HG02840 (cell line): ENCODE results near the gene SLC9A2.

Experiments used
- ATAC-seq: cut with Tn5 transposase; IDR thresholded peaks from one replicate; pipeline ENCODE4 v1.9.1; 2021; ENCODE audit warnings: mild to moderate bottlenecking, moderate library complexity, moderate number of reproducible peaks; ENCODE audit not compliant: unreplicated experiment, low FRiP score

The SLC9A2 gene, protein sequence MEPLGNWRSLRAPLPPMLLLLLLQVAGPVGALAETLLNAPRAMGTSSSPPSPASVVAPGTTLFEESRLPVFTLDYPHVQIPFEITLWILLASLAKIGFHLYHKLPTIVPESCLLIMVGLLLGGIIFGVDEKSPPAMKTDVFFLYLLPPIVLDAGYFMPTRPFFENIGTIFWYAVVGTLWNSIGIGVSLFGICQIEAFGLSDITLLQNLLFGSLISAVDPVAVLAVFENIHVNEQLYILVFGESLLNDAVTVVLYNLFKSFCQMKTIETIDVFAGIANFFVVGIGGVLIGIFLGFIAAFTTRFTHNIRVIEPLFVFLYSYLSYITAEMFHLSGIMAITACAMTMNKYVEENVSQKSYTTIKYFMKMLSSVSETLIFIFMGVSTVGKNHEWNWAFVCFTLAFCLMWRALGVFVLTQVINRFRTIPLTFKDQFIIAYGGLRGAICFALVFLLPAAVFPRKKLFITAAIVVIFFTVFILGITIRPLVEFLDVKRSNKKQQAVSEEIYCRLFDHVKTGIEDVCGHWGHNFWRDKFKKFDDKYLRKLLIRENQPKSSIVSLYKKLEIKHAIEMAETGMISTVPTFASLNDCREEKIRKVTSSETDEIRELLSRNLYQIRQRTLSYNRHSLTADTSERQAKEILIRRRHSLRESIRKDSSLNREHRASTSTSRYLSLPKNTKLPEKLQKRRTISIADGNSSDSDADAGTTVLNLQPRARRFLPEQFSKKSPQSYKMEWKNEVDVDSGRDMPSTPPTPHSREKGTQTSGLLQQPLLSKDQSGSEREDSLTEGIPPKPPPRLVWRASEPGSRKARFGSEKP

DNA sequence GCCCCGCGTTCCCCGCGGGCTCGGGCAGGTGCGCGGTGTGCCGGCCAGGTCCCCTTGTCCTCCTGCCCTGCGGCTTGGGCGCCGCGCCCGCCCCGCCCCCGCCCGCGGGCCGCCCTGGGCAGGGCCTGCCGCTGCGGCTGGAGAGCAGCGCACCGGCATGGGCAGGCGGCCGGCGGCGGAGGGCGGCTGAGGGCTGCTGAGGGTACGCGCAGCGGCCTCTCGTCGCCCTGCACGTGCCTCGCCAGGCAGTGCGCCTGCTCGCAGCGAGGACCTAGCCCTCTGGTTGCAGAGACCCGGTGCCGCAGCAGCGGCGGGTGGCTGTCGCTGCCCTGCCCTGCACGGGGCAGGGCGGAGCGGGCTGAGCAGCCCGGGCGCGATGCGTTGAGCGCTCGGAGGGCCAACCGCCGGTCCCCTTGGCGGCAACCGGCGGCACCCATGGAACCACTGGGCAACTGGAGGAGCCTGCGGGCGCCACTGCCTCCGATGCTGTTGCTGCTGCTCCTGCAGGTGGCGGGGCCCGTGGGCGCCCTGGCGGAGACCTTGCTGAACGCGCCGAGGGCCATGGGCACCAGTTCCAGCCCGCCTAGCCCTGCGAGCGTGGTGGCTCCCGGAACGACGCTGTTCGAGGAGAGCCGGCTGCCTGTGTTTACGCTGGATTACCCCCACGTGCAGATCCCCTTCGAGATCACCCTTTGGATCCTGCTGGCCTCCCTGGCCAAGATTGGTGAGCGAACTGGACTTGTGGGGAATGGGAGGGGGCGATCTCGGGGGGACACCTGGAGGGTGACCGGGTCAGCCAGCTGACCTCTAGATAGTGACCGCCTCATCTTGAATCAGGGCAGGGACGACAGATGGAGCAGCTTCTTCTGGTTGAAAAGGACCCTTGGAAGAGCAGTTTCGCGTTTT lies at the start of gene SLC9A2:
Gene SLC9A2, plus strand, starts transcription at position 140 of the 906 bp plus-strand sequence. Its CDS starts 296 bp downstream, at position 436.
- ATAC-seq, result no peak

DNA sequence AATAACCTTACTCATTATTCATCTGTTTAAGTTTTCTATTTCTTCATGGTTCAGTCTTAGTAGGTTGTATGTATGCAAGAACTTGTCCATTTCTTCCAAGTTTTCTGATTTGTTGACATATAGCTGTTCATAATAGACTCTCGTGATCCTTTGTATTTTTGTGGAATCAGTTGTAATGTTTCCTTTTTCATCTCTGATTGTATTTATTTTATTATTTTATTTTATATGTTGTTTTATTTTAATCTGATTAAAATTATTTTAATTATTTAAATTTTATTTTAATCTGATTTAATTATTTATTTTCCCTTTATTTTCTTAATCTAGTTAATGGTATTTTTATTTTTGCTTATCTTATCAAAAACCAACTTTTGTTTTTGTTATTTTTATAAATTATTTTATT lies 43.5 kb upstream of the SLC9A2 start:
- no peak for ATAC-seq

DNA sequence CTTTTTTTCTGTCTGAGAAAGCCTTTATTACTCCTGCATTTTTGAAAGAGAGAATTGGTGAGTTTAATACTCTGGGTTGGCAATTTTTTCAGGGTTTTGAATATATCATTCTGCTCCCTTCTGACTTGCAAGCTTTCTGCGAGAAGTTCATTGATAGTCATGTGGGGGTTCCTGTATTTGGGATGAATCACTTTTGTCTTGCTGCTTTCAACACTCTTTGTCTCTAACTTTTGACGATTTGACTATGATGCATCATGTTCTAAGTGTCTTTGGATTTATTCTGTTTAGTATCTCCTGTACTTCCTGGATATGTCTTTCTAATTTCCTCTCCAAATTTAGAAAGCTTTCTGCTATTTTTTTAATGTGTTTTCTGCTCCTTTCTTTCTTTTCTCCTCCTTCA lies 41.0 kb upstream of the SLC9A2 start:
- no peak for ATAC-seq

DNA sequence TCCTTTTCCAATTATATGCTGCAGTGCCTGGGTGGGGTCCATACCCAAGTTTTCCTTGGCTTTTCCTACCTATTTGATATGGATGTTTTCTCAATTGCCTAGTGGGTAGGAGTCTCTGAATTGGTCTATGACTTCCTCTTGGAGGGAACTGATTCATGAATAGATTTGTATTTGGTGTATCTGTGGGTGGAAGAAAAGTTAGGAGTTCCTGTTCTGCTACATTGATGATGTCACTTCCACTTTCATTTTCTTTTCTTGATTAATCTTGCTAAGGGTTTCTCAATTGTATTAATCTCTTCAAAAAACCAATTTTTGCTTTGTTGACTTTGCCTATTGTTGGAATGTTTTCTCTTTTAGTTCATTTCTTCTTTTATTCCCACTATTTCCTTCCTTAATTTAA lies 37.4 kb upstream of the SLC9A2 start:
- no peak for ATAC-seq

DNA sequence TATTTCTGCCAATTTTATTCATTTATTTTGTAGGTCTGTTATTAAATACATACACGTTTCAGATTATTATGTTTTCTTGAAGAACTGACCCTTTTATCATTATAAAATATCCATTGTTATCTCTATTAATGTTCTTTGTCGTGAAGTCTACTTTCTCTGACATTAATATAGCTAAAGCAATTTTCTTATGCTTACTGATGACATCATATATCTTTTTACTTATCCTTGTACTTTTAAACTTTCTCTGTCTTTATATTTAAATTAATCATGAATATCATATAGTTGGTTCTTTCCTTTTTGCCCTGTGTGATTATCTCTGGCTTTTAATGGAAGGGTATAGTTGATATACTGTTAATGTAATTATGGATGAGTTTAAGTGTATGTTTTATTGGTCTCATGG lies 36.5 kb upstream of the SLC9A2 start:
- no peak for ATAC-seq

DNA sequence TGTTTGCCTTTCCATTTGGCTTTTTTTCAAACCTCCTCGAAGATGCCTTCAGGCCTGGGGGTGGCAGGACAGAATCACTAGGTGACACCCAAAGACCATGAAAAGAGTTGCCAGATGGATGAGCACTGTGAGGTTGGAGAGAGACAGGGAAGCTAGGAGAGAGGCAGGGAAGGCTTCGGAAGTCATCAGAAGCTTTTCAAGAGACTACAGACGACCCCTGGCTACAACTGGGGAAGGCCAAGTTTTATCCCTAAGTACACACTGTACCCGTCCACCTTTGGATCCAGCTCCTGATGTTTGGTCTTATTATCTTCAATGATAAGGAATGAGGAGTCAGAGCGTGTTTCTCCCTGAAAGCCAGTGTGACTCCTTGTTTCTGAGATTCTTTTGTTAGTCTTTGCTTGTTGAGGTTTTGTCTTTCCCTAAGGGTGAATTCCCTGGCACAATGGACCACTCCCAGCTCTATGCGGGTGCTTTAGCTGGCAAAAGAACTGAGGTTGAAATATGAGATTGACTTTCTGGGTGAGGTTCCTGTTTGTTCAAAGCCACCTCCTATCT lies 33.4 kb upstream of the SLC9A2 start:
- no peak for ATAC-seq

DNA sequence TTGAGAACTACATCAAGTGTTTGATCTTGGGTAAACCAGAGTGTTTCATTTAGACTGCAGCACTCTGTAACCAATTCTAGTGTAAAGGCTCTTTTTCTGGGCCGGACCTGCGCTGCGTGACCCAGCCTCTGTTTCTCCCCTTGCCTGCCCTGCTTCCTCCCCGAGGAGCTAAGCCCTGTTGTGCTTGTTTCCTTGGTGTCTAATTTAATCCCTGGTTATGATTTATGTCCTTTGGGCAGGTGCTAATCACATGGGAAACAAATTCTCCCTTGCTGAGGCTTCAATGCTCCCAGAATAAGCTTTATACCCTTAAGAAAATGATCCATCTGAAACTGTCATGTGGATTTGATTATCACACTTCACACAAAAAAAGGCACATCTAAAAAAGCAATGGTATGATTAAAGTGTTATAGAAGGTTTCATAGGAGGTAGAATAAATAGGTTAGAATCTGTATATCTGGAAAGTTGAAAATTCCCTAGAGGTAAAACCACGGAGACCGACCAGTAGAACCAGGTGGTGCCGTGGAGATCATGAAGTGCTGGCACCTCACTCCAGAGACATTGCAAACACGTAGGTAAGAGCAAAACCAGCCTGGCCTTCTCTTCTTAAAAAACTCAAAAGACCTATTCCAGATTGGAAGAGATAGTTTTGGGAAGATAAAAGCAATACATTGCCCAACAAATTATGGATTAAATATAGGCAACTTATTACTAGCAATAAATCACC lies 31.0 kb upstream of the SLC9A2 start:
- no peak for ATAC-seq

DNA sequence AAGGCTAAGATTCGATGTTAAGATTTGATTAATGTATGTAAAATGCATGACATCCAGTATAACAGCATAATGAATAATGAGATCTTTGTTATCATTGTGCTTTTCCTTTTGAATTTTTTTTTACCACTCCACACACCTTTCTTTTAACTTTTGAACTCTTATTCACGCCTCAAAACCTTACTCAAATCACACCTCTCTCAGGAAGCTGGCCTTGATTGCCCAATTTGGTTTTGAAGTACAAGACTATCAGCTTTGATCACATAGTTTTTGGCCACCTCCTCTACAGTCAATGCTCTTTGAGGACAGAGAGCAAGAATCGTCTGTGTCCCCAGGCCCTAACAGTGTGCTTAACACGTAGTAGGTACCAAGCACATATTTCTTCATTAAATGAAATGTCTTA lies 29.9 kb upstream of the SLC9A2 start:
- ATAC-seq, result no peak

DNA sequence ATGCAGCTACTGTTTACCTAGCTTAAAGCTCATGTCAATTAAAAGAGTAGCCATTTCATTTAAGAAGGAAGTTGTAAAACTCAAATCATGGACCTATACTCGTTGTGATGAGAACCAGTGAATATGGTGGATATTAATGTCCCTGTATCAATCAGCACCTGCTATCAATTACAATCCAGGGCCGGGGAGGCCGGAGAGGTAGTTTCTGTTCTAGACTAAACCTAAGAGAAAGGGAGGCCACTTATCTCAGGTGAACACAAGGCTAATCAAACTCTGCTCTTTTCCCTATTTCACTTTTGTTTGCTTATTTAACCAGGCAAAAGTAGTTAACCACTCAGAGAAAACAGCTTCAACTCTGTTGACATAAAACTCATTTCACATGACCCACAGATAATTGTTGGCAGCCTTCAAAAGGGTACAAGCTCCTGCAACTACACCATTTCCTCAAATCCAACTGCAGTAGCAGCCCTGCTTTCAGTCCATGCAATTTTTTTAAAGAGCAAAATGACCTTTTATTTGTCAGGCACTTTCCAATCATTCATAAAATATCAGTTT lies 27.8 kb upstream of the SLC9A2 start:
- no peak for ATAC-seq

DNA sequence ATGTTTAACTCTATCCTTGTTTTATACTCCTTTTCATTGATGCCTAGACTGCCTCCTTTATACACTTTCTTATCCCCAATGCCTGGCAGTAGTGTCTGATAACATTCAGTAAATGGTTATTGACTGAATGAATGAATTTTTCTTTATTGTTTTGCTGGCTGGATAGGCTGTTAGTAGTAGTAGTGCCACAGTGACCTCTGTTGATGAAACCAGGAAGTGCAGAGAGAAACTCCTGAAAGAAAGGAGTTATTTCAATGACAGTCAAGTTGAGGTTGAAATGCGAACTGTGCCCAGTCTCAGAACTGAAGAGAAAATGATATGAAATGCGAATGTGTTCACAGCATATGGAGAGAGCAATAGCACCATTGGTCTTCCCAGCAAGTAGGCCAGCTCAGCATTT lies 26.8 kb upstream of the SLC9A2 start:
- no peak for ATAC-seq

DNA sequence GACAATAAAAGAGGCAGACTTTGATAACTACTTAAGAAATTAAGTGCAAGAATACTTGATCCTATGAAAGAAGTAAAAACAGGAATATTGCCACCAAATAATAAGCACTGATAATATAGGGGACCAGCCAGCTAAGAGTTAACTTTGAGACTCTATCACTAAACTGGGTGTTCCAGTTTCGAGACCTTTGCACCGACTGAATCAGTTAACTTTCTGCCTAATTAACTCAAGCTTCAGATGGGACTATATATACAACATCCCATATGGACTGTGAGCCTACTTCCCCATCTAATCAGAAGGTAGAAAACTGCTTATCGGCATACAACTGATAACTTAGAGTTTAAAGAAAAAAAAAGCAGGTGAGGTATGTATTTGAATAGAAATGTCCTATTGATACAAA lies 25.8 kb upstream of the SLC9A2 start:
- no peak for ATAC-seq

DNA sequence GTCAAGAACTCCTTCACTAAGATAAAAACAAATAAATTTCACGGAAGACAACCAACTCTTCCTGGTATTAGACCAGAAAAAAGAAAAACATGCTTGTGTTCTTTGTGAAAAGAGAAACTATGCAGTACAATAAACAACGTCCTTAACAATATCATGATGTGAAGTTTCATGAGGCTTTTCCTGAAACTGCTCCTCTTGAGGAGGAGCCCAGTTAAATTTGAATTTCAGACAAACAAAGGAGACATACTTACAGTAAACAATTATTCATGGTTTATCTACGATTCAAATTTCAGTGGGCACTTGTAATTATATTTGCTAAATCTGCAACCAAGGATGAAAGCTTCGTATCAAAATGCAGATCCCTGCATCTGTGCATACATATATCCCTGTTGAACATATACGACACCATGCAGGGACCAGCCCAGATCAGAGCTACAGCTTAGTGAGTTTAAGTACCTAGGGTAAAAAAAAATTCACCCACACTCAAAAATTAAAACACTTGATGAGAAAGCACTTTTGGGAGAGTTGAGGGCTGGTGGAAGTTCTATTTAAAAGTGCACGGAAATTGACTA lies 24.8 kb upstream of the SLC9A2 start:
- ATAC-seq, result no peak

DNA sequence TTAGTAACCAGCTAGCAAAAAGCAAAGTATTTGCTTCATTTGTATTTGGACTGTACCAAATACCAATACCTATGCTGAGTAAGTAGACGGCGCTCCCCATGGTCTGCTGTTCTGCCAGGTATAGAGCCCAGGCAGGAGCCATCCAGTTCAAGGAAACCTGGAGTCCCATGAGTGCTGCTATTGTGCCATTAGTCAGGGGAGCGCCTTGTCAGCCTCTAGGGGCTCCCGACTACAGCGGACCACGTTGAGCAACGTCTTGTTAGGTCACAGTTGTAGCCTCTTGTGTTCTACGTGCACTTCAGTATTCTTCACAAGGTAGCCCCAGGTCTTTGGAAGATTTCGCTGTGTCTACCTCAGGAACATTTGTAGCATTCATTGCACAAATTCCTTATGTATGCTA lies 21.6 kb upstream of the SLC9A2 start:
- no peak for ATAC-seq

DNA sequence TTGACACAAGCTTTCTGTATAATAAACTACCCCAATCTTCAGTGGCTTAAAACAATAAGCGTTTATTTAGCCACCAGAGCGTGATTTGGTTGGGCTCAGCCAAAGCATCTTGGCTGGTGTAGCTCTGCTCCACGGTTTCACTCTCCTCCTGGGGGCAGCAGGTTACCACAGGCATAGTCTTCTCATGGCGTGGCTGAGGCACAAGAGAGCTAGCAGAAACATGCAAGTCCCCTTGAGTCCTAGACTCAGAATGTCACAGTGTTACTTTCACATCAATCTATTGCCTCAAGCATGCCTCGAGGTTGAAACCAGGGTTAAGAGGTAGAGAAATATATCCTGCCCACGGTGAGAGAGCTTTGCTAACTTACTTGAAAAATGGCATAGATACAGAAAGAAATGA lies 19.9 kb upstream of the SLC9A2 start:
- ATAC-seq, result no peak

DNA sequence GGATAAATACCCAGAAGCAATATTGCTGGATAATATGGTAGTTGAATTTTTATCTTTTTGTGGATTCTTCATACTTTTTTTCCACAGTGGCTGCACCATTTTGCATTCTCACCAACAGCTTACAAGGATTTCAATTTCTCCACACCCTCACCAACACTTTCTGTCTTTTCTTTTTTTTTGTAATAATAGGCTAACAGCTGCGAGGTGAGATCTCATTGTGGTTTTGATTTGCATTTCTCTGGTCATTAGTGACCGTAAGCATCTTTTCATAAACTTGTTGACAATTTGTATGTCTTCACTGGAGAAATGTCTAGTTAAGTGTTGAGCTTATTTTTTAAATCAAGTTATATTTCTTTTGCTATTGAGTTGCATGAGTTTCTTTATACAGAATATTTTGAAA lies 17.6 kb upstream of the SLC9A2 start:
- ATAC-seq, result no peak

DNA sequence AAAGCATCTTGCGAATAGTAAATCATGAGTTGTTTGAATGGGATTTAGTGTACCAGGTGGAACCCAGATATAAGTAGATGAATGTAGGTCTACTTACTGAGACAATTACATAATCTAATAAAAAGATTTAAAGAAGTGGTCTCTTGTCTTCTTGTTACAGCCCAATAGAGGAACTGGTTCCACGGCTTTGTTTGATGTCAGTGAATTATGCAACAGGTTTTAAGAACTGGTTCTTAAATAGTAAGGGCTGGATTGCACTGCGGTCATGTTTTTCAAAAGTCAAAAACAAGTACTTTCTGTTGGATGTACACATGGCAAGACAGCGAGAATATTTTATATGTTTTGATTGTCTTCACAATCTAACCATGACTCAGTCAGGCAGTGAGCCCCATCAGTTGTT lies 15.4 kb upstream of the SLC9A2 start:
- no peak for ATAC-seq

DNA sequence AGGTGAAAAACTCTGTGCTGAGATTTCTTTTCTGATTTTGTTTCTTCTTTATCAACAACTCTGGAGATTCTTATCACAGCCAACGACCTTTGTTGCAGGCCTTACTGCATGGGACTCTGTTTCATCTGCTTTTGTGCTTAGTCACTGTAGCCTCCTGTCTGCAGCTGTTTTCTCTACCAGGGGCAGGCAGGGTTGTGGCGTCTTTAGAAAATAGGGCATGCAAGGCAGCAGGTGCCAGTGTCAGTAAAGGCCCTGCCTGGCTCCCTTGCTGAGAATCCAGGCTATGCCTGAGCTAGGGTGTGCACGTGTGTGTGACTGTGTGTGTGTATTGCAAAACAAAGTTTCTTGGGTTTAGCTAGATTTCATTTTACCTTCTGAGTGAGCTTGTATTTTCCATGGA lies 14.6 kb upstream of the SLC9A2 start:
- no peak for ATAC-seq

DNA sequence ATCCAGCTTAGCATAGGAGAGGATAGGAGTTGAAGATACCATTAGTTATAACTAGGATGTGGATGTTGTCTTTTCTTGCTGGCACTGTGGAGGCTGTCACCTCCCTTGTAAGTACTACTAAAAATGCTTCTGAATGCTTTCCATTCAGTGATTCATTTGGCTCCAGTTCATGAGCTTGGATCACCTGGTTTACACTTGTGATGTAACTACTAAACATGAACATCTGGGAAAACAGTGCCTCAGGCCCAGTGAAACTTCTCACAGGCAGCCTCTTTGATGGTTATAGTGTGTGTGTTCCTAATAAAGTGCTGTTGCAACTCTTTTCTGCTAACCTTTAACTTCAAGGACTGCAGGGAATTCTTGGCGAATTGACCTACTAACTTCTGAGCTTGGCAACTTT lies 13.0 kb upstream of the SLC9A2 start:
- ATAC-seq, result no peak
